Ectodermal cell (in vitro differentiated cells): Measurements from ENCODE around the gene OR10A5. TPM values are rescaled to one million over a fixed set of nuclear protein-coding genes. Genes with fewer than 3 reads are reported as not detected.
"Not testable (repeated sequence)": the region's sequence is repeated elsewhere in the genome, so short reads cannot be mapped to it uniquely, and the experiment has no call there.

Experiments used
- H3K27ac ChIP-seq: 2 replicates; pipeline ENCODE4 v1.7.0; 2013; ENCODE audit warnings: mild to moderate bottlenecking, low read depth, low read length; ENCODE audit not compliant: insufficient read depth, poor library complexity, severe bottlenecking
- H3K27me3 ChIP-seq: 2 replicates; pipeline ENCODE4 v1.7.0; 2013; ENCODE audit warnings: mild to moderate bottlenecking, low read length; ENCODE audit not compliant: insufficient read depth, control insufficient read depth, poor library complexity, severe bottlenecking
- H3K36me3 ChIP-seq: one replicate; pipeline ENCODE4 v1.7.0; 2013; ENCODE audit warnings: low read length; ENCODE audit not compliant: control insufficient read depth, insufficient read depth
- H3K4me1 ChIP-seq: one replicate; pipeline ENCODE4 v1.7.0; 2013; ENCODE audit warnings: low read length; ENCODE audit not compliant: control insufficient read depth, insufficient read depth
- H3K4me3 ChIP-seq: 2 replicates; pipeline ENCODE4 v1.7.0; 2013; ENCODE audit warnings: low read depth, low read length, control low read depth; ENCODE audit not compliant: insufficient read depth
- H3K9me3 ChIP-seq: 2 replicates; pipeline ENCODE4 v1.7.0; 2013; ENCODE audit warnings: mild to moderate bottlenecking, low read length, moderate library complexity; ENCODE audit not compliant: control insufficient read depth
- WGBS, 2 experiments: methylation state at CpG; one replicate each; pipeline ENCODE4 v1.1.7; 2013; ENCODE audit warnings: missing lambda C conversion rate in 2 of 2; 5-methylcytosine and 5-hydroxymethylcytosine counted together
- polyA plus RNA-seq, 4 experiments: library from polyadenylated mRNA; stranded (reverse); fragments of 50-300 nt; gene quantifications; one replicate each; pipeline ENCODE4 v1.2.3, GENCODE V29; 2013

The OR10A5 gene, protein sequence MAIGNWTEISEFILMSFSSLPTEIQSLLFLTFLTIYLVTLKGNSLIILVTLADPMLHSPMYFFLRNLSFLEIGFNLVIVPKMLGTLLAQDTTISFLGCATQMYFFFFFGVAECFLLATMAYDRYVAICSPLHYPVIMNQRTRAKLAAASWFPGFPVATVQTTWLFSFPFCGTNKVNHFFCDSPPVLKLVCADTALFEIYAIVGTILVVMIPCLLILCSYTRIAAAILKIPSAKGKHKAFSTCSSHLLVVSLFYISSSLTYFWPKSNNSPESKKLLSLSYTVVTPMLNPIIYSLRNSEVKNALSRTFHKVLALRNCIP
- polyA plus RNA-seq (2013, experiment 1 of 4) = not detected
- not detected for polyA plus RNA-seq (2013, experiment 2 of 4)
- polyA plus RNA-seq (2013, experiment 3 of 4) = not detected
- not detected for polyA plus RNA-seq (2013, experiment 4 of 4)

DNA sequence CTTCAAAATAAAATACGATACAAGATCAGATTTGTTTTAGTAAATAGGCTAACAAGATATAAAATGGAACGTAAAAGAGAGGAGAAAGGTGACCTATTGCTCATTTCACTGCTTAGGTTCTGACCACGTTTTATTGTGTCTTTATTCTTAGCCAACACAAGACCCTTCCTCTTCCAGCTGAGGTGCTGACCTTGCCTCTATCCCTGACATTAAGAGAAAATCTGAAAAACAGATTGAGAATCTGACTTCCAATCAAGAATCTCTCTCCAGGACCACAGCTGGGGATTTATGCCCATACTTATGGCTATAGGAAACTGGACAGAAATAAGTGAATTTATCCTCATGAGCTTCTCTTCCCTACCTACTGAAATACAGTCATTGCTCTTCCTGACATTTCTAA, at the start of gene OR10A5:
TSS of gene OR10A5 (plus strand) at position 301 of the 400 bp plus-strand sequence. CDS start at position 301, 0 bp downstream.
- H3K36me3 ChIP-seq = no peaks in the 10 kb centered on the region

DNA sequence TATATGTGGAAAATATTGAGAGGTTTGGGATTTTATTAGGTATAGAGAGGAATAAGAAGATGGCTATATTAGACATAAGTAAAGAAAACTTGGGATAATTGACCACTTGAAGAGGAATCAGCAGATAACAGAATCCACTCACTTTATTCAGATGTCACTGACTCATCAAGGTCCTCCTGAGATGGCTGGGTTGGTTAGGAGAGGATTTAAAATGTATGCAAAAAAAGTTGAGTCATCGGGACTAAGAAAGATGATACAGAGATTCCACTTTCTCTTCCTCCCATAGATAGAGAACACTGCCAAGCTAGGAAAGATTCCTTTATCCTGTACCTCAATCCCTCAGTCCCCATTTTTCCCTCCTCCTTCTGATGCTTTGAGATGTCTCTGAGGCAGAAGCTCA, 46.1 kb upstream of the OR10A5 start, which contains the start of gene OR6A2:
TSS of gene OR6A2 (minus strand) at position 288 of the 400 bp plus-strand sequence. CDS start 3,981 bp downstream, outside the sequence.
- WGBS, 2 experiments = 80 to 92% methylated on average over 1 of the region's 1 CpG
- H3K27me3 ChIP-seq = no peaks in the 10 kb centered on the region
- no peaks in the 10 kb centered on the region for H3K4me1 ChIP-seq
- H3K27ac ChIP-seq = no peak within 1 kb of the TSS
- no peaks in the 10 kb centered on the region for H3K9me3 ChIP-seq
- no peaks in the 10 kb centered on the region for H3K36me3 ChIP-seq
- no peak within 1 kb of the TSS for H3K4me3 ChIP-seq

More for the DNA sequence above, at the start of gene OR10A5:
- 96 to 98% methylated on average over 3 of the region's 3 CpGs for WGBS, 2 experiments
- Histone ChIP-seq H3K4me3 (no peak within 1 kb of the TSS), H3K4me1 (no peaks in the 10 kb centered on the region), H3K27me3 (no peaks in the 10 kb centered on the region), H3K27ac (no peak within 1 kb of the TSS), H3K9me3 (no peaks in the 10 kb centered on the region)

DNA sequence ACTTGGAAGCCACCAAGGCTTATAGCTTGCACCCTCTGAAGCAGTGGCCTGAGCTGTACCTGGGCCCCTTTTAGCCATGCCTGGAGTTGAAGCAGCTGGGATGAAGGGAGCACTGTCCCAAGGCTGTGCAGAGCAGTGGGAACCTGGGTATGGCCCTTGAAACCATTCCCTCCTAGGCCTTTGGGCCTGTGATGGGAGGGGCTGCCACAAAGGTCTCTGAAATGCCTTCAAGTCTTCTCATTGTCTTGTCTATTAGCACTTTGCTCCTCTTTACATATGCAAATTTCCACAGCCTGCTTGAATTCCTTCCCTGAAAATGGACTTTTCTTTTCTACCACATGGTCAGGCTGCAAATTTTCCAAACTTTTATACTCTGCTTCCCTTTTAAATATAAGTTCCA, 44.4 kb upstream of the OR10A5 start:
- H3K9me3 ChIP-seq, H3K36me3 ChIP-seq, H3K27ac ChIP-seq, H3K4me1 ChIP-seq, H3K4me3 ChIP-seq, H3K27me3 ChIP-seq: not testable (repeated sequence)

DNA sequence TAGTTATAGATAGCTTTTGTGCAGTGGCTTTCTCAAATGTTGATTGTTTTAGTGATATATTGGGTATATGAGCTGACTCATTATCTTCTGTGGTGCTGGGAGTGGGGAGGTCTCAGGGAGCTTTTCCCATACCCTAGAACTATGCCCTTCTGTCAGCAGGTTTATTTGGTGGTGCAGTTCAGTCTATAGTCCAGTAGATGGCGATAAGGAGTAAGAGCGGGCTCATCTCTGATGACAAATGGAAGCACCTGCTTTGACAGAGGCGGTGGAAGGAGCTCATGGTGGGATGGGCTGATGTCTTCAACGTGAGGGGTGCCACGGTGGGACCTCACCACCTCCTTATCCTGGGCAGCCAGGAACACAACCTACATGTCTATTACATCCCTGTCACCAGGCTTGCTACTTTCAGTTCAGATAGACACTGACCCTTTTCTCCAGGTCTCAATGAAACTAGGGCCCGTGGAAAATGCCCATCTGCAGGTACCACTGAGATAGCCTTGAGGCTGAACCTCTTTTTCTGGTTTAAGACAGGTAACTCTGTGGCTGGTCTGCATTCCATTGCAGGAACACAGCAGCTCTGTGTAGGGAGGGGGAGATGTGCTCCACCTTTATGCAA, 33.0 kb upstream of the OR10A5 start:
- Histone ChIP-seq H3K27me3 (no peaks in the 10 kb centered on the region), H3K36me3 (no peaks in the 10 kb centered on the region), H3K4me3 (no peak overlapping the region), H3K4me1 (no peaks in the 10 kb centered on the region), H3K27ac (no peak overlapping the region), H3K9me3 (no peaks in the 10 kb centered on the region)
- WGBS, 2 experiments = 23 to 30% methylated on average over 6 of the region's 6 CpGs

DNA sequence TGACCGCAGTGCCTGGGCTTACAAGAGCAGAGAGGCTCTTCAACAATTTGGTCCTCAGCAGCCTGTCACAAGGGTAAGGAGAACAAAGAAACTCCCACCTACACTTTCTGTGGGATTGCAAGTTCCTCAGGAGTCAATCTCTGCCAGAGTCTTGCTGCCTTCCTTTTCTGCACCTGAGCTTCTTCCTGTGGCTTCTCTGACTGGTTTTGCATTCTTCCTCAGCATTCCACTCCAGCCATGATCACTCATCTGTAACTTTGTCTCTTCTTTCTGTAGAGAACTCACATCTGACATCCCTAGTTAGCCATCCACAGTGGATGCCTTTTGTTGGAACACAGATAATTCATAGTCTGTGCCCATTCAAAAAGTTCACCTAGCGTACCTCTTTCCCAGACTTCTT, 31.8 kb upstream of the OR10A5 start:
- Histone ChIP-seq H3K9me3 (no peaks in the 10 kb centered on the region), H3K36me3 (no peaks in the 10 kb centered on the region), H3K27me3 (no peaks in the 10 kb centered on the region), H3K4me1 (no peaks in the 10 kb centered on the region), H3K27ac (no peak overlapping the region), H3K4me3 (no peak overlapping the region)
- 68 to 78% methylated on average over 2 of the region's 2 CpGs for WGBS, 2 experiments

DNA sequence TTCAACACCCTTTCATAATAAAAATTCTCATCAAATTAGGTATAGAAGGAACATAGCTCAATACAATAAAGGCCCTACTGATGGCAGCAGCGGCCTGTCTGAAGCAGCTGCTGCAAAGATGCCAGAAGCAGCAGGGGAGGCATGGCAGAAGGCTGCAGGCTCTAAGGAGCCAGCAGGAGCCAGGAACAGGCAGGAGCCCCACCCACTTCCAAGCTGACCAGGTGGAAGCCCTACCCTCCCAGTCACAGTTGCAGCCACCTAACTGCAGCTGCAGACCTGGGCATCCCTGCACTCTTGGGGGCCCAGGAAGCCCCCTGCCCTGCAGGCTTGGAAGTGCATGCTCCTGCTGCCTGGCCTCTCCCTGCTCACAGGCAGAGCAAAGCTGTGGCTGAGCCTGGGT, 27.8 kb upstream of the OR10A5 start:
- Histone ChIP-seq H3K36me3 (no peaks in the 10 kb centered on the region), H3K27me3 (no peaks in the 10 kb centered on the region), H3K27ac (no peak overlapping the region), H3K9me3 (no peaks in the 10 kb centered on the region), H3K4me3 (no peak overlapping the region), H3K4me1 (no peaks in the 10 kb centered on the region)
- 23 to 44% methylated on average over 1 of the region's 1 CpG for WGBS, 2 experiments

DNA sequence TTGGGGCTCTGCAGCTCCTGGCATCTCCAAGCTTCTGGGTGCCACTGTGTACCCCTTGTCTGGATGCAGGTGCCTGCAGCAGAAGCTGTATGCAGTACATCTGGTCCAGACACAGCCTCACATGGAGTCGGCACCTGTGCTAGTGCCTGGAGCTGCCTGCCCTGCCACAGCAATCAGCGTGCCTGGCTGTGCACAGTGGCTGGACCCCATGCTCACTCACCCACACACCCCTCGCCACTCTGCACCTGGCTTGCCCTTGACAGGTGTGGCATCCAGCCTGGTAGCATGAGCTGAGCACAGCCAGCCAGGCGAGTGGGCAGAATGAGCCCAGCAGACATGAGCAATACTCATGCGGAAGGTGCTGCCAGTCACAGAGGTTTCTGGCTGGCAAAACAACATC, 26.5 kb upstream of the OR10A5 start:
- Histone ChIP-seq H3K9me3 (no peaks in the 10 kb centered on the region), H3K4me1 (no peaks in the 10 kb centered on the region), H3K36me3 (no peaks in the 10 kb centered on the region), H3K27ac (no peak overlapping the region), H3K27me3 (no peaks in the 10 kb centered on the region), H3K4me3 (no peak overlapping the region)
- 96 to 97% methylated on average over 5 of the region's 5 CpGs for WGBS, 2 experiments

DNA sequence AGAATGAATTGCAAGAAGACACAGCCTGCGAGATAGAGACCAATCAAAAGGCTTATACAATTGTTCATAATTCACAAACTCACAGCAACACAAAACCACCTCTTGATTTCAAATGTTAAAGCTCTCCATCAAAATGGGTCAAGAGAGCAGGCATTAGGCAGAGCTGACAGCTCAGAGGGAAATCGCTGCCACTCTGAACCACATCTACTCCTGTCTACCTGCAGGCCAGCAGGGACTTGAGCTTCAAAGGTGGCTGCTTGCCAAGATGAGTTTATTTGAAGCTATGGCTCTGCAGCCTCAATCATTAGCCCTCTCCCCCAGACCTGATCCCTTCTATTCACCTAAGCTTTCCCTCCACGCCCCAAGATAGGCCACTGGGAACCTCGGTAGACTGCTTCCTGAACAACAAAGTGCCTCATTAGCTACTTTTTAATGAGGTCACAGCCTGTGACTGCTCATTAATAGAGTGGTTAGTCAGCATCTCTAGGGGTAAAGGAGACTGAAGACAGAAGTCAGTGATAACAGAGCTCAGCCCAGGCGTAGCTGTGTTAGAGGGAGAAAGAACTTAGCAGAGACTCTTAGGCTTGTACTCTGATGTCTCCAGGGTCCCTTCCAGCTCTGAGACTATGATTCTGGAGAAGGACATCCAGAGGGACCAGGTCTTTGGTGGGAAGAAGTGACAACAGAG, 21.2 kb upstream of the OR10A5 start:
- Histone ChIP-seq H3K9me3 (no peaks in the 10 kb centered on the region), H3K27ac (no peak overlapping the region), H3K36me3 (no peaks in the 10 kb centered on the region), H3K27me3 (no peaks in the 10 kb centered on the region), H3K4me3 (no peak overlapping the region), H3K4me1 (no peaks in the 10 kb centered on the region)
- WGBS, 2 experiments = 90 to 91% methylated on average over 5 of the region's 5 CpGs

DNA sequence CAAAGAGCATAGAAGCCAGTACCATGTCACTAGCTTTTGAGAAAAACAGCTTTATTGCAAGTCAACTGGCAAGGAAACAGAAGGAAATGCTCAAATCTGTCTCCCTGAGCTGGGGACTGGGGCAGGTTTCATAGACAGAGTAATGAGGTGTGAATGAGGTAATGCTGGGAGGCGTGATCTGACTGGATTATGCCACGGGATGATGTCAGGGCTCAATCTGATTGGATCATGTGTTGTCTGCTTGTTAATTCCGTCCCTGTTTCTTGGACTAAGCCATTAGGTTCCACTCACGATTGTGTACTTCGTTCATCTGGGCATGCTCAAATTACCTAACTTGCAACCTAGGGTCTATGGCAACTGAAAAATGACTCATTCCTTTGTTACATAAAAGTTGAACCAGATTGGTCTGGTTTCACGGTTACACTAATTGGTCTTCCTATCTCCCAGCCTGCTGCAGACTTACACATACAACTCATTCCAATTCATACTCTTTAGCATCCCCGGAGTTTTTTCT, 20.2 kb upstream of the OR10A5 start:
- Histone ChIP-seq H3K27ac (no peak overlapping the region), H3K4me1 (no peaks in the 10 kb centered on the region), H3K9me3 (no peaks in the 10 kb centered on the region), H3K36me3 (no peaks in the 10 kb centered on the region), H3K4me3 (no peak overlapping the region), H3K27me3 (no peaks in the 10 kb centered on the region)
- 93% methylated on average over 7 of the region's 7 CpGs for WGBS, 2 experiments

DNA sequence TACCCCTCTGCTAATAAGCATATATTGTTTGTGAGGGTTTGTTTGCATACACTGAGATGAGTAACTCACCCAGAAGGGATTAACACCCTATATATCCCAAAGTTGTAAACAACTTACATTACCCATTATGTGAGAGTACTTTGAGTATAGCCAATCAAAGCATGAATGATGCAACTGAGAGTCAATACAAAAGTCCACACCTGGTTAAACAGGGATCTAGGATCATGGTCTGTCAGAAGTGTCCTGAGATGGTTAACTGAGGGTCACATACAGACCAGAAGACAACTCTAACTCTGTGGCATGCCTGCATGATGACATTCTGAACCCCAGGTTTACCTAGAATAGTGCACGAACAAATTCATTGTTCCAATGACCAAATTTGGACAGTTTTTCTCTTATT, 17.4 kb upstream of the OR10A5 start:
- 89 to 94% methylated on average over 1 of the region's 1 CpG for WGBS, 2 experiments
- H3K9me3 ChIP-seq = no peaks in the 10 kb centered on the region
- H3K36me3 ChIP-seq = no peaks in the 10 kb centered on the region
- no peak overlapping the region for H3K4me3 ChIP-seq
- H3K27me3 ChIP-seq = no peaks in the 10 kb centered on the region
- H3K27ac ChIP-seq = no peak overlapping the region
- H3K4me1 ChIP-seq = no peaks in the 10 kb centered on the region
